C1 segment of cervical spinal cord (tissue), 14 donors: ENCODE measurements around the gene MAGEF1.

Experiments used
- DNase-seq, 14 donors: peaks; one replicate each; lab custom pipeline; 2025; lab: John Stamatoyannopoulos, UW

Gene MAGEF1

GRCh38 chr3:184670091-184670602, 41.7 kb downstream of the MAGEF1 start:
- DNase-seq: no peak

GRCh38 chr3:184669578-184669977, 42.3 kb downstream of the MAGEF1 start:
- DNase-seq: no peak

- no peak for DNase-seq
Measured at GRCh38 chr3:184666442-184666841, 45.4 kb downstream of the MAGEF1 start.

GRCh38 chr3:184665101-184665500, 46.8 kb downstream of the MAGEF1 start:
- no peak for DNase-seq

- DNase-seq: no peak
Measured at GRCh38 chr3:184663756-184664155, 48.1 kb downstream of the MAGEF1 start.

GRCh38 chr3:184663356-184663755, 48.5 kb downstream of the MAGEF1 start:
- no peak for DNase-seq

GRCh38 chr3:184662187-184662586, 49.7 kb downstream of the MAGEF1 start:
- no peak for DNase-seq

GRCh38 chr3:184660931-184661330, 50.9 kb downstream of the MAGEF1 start:
- no peak for DNase-seq
